ENCODE results near the gene GPR146. TPM values are rescaled to one million over a fixed set of nuclear protein-coding genes. Genes with fewer than 3 reads are reported as not detected.
A peak's percentile ranks its signal among the peaks of the same experiment; 100 is the strongest.
"Not testable (repeated sequence)": the region's sequence is repeated elsewhere in the genome, so short reads cannot be mapped to it uniquely, and the experiment has no call there.

Gene GPR146
- total RNA-seq, 1 donor from 2014 or later, result 0.79 TPM

- peaks cover 9% of the 10 kb centered on the region for H3F3A ChIP-seq (ENCODE audit: low read depth)
- no peak overlapping the region for H3K27ac Mint-ChIP-seq
- no peaks in the 10 kb centered on the region for H3K36me3 ChIP-seq
- no peak overlapping the region for H3K4me3 ChIP-seq
- TF ChIP-seq, protein P1, sequence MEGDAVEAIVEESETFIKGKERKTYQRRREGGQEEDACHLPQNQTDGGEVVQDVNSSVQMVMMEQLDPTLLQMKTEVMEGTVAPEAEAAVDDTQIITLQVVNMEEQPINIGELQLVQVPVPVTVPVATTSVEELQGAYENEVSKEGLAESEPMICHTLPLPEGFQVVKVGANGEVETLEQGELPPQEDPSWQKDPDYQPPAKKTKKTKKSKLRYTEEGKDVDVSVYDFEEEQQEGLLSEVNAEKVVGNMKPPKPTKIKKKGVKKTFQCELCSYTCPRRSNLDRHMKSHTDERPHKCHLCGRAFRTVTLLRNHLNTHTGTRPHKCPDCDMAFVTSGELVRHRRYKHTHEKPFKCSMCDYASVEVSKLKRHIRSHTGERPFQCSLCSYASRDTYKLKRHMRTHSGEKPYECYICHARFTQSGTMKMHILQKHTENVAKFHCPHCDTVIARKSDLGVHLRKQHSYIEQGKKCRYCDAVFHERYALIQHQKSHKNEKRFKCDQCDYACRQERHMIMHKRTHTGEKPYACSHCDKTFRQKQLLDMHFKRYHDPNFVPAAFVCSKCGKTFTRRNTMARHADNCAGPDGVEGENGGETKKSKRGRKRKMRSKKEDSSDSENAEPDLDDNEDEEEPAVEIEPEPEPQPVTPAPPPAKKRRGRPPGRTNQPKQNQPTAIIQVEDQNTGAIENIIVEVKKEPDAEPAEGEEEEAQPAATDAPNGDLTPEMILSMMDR (IDR thresholded peaks at IDR 0.05), result no peak
- peaks cover 12% of the 10 kb centered on the region for H3K27me3 Mint-ChIP-seq (ENCODE audit: insufficient read depth, low read depth)
- no peak overlapping the region for H3K4me3 Mint-ChIP-seq
- no peaks in the 10 kb centered on the region for H3K4me1 ChIP-seq
- H3K4me2 ChIP-seq, result no peak overlapping the region
- no peaks in the 10 kb centered on the region for H4K20me1 ChIP-seq (ENCODE audit: low read depth)
- no peak overlapping the region for H2AFZ ChIP-seq (replicated peaks)
- peaks cover 14% of the 10 kb centered on the region for H3K36me3 Mint-ChIP-seq
- H3K4me1 Mint-ChIP-seq, result peaks cover 22% of the 10 kb centered on the region
- no peak overlapping the region for H3K27ac ChIP-seq
- no peak overlapping the region for H3K9ac ChIP-seq
- peaks cover 17% of the 10 kb centered on the region for H3K9me3 Mint-ChIP-seq
- H3K9me3 ChIP-seq (ENCODE audit: low read depth), result no peaks in the 10 kb centered on the region
- no peak for DNase-seq (ENCODE audit: low spot score)
- peaks cover 7% of the 10 kb centered on the region for H3K79me2 ChIP-seq (ENCODE audit: low read depth)
- no peaks in the 10 kb centered on the region for H3K27me3 ChIP-seq
These were observed 10.7 kb upstream of the GPR146 start for GRCh38 chr7:1033546-1034145.

- H3K9me3 ChIP-seq (ENCODE audit: low read depth); H3K27ac ChIP-seq; H3K4me1 ChIP-seq; H3K4me2 ChIP-seq; H3K9ac ChIP-seq; H3K4me3 Mint-ChIP-seq; H3K27ac Mint-ChIP-seq; H4K20me1 ChIP-seq (ENCODE audit: low read depth); H3K36me3 ChIP-seq; H2AFZ ChIP-seq (replicated peaks); H3K27me3 ChIP-seq; H3K4me3 ChIP-seq; H3F3A ChIP-seq (ENCODE audit: low read depth); DNase-seq (ENCODE audit: low spot score); H3K79me2 ChIP-seq (ENCODE audit: low read depth): not testable (repeated sequence)
- peaks cover 17% of the 10 kb centered on the region for H3K9me3 Mint-ChIP-seq
- peaks cover 12% of the 10 kb centered on the region for H3K27me3 Mint-ChIP-seq (ENCODE audit: insufficient read depth, low read depth)
- H3K36me3 Mint-ChIP-seq, result peaks cover 14% of the 10 kb centered on the region
- peaks cover 13% of the 10 kb centered on the region for H3K4me1 Mint-ChIP-seq
These were observed 9.6 kb upstream of the GPR146 start for GRCh38 chr7:1034769-1035168.

DNA sequence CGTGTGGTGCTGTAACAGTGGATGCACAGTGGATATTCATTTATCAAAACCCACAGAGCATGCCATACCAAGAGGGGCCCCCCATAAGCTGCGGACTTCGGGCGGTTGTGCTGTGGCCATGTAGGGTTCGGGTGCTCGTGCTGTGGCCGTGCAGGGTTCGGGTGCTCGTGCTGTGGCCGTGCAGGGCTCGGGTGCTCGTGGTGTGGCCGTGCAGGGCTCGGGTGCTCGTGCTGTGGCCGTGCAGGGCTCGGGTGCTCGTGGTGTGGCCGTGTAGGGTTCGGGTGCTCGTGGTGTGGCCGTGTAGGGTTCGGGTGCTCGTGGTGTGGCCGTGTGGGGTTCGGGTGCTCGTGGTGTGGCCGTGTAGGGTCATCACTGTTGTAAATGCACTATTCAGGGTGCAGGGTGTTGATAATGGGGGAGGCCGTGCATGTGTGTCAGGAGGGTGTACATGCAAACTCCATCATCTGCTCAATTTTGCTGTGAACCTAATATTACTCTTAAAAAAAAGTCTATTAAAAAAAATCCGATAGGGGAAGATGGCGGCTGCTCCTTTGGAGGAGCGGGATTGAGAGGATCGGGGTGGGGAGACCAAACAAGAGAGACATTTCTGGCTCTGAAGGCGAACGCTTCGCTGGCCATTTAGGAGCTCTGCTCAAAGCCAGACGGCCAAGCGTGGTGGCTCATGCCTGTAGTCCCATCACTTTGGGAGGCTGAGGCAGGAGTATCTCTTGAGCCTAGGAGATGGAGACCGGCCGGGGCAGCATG, 8.0 kb upstream of the GPR146 start:
- H4K20me1 ChIP-seq (ENCODE audit: low read depth); H3F3A ChIP-seq (ENCODE audit: low read depth); H3K27ac ChIP-seq; H3K9ac ChIP-seq; H3K4me3 Mint-ChIP-seq; H3K4me3 ChIP-seq; H3K36me3 ChIP-seq; H3K27ac Mint-ChIP-seq; DNase-seq (ENCODE audit: low spot score); H3K9me3 ChIP-seq (ENCODE audit: low read depth); H3K27me3 ChIP-seq; H3K4me2 ChIP-seq; H3K4me1 ChIP-seq; H2AFZ ChIP-seq (replicated peaks): not testable (repeated sequence)
- Mint-ChIP-seq H3K4me1 (peaks cover 14% of the 10 kb centered on the region), H3K36me3 (peaks cover 12% of the 10 kb centered on the region), H3K9me3 (peaks cover 17% of the 10 kb centered on the region), H3K27me3 (ENCODE audit: insufficient read depth, low read depth) (peaks cover 14% of the 10 kb centered on the region)
- H3K79me2 ChIP-seq (ENCODE audit: low read depth), result peaks cover 12% of the 10 kb centered on the region

DNA sequence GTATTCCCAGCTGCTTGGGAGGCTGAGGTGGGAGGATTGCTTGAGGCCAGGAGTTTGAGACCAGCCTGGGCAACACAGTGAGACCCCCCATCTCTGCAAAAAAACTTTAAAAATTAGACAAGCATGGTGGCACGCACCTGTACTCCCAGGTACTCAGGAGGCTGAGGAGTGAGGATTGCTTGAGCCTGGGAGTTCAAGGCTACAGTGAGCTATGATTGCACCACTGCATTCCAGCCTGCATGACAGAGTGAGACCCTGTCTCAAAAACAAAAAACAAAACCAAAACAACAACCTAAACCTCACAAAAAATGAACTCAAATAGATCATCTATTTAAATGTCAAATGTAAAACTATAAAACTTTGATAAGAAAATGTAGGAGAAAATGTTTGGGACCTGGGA, 4.1 kb upstream of the GPR146 start:
- not testable (repeated sequence) for H3K9me3 Mint-ChIP-seq; DNase-seq (ENCODE audit: low spot score); H3K9me3 ChIP-seq (ENCODE audit: low read depth); H3K27me3 Mint-ChIP-seq (ENCODE audit: insufficient read depth, low read depth); H3K27me3 ChIP-seq; H3K36me3 ChIP-seq; H3K36me3 Mint-ChIP-seq; H3K4me3 ChIP-seq; H3K9ac ChIP-seq; H4K20me1 ChIP-seq (ENCODE audit: low read depth); H3K27ac ChIP-seq; H2AFZ ChIP-seq (replicated peaks)
- Mint-ChIP-seq H3K27ac (peak overlapping the region; percentile 37), H3K4me3 (peak overlapping the region; percentile 80), H3K4me1 (peaks cover 37% of the 10 kb centered on the region)
- peaks cover 26% of the 10 kb centered on the region for H3F3A ChIP-seq (ENCODE audit: low read depth)
- peaks cover 29% of the 10 kb centered on the region for H3K4me1 ChIP-seq
- H3K79me2 ChIP-seq (ENCODE audit: low read depth), result peaks cover 25% of the 10 kb centered on the region
- H3K4me2 ChIP-seq, result peak overlapping the region; percentile 54

DNA sequence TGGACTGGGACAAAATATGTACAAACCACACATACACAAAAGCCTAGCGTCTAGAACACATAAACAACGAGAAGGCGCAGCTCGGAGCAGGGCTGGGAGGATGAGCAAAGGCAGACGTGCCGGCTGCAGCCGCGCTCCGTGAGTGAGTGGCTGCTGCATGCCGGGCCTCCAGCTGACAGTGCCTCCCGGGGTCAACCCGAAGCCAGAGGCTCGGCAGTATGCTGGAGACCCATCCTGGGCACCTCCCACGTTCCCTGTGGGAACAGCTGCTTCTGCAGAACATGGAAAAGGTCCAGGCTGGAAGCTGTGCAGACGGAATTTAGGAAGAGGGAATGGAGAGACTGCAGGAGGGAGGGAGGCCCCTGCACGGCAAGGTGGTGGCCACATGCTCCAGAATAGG, 3.6 kb upstream of the GPR146 start:
- Histone ChIP-seq H4K20me1 (ENCODE audit: low read depth) (peaks cover 10% of the 10 kb centered on the region), H3F3A (ENCODE audit: low read depth) (peaks cover 30% of the 10 kb centered on the region), H3K4me2 (peak overlapping the region; percentile 54), H3K9ac (no peak overlapping the region), H3K27ac (no peak overlapping the region), H3K27me3 (no peaks in the 10 kb centered on the region), H3K9me3 (ENCODE audit: low read depth) (no peaks in the 10 kb centered on the region), H3K79me2 (ENCODE audit: low read depth) (peaks cover 31% of the 10 kb centered on the region), H3K4me3 (peak overlapping the region; percentile 4), H3K4me1 (peaks cover 34% of the 10 kb centered on the region), H3K36me3 (no peaks in the 10 kb centered on the region), H2AFZ (replicated peaks) (no peak overlapping the region)
- peaks cover 42% of the 10 kb centered on the region for H3K4me1 Mint-ChIP-seq
- peak overlapping the region; percentile 94 for H3K27ac Mint-ChIP-seq
- TF ChIP-seq, protein P1 (IDR thresholded peaks at IDR 0.05), result no peak
- no peak for TF ChIP-seq EZH2phosphoT487 (IDR thresholded peaks at IDR 0.05)
- TF ChIP-seq EZH2 (IDR thresholded peaks at IDR 0.05), result no peak
- H3K36me3 Mint-ChIP-seq, result peaks cover 2% of the 10 kb centered on the region
- H3K4me3 Mint-ChIP-seq, result peak overlapping the region; percentile 80
- peaks cover 7% of the 10 kb centered on the region for H3K27me3 Mint-ChIP-seq (ENCODE audit: insufficient read depth, low read depth)
- peaks cover 2% of the 10 kb centered on the region for H3K9me3 Mint-ChIP-seq
- peak; percentile 72 for DNase-seq (ENCODE audit: low spot score)

Data from neural progenitor cell (in vitro differentiated cells).